Natural killer cell (primary cell): ENCODE measurements around the gene PPP2R5C. TPM values are rescaled to one million over a fixed set of nuclear protein-coding genes. Genes with fewer than 3 reads are reported as not detected.

ENCODE experiments used
- ATAC-seq, 3 donors: fragments of 150-1000 bp in 2 of 3; fragments of 200-7000 bp in 1 of 3; cut with Tn5 transposase; 1 replicate in 1 of 3; 2 replicates in 2 of 3; pipeline ENCODE4 v1.10.0; 2021; ENCODE audit warnings: mild to moderate bottlenecking in 2 of 3, moderate library complexity in 2 of 3
- DNase-seq, 2 donors: peaks; one replicate each; pipeline versions ENCODE4 v3.0.0 to v3.0.0-alpha.2; 2013 to 2021; ENCODE audit warnings: mixed read lengths in 1 of 2
- H3K27ac ChIP-seq: one replicate; pipeline ENCODE4 v1.5.1; 2013; ENCODE audit warnings: mild to moderate bottlenecking, low read length
- H3K27me3 ChIP-seq: one replicate; pipeline ENCODE4 v1.6.1; 2013; ENCODE audit warnings: low read length; ENCODE audit not compliant: control insufficient read depth, insufficient read depth
- H3K36me3 ChIP-seq: one replicate; pipeline ENCODE4 v1.6.1; 2013; ENCODE audit warnings: low read length; ENCODE audit not compliant: control insufficient read depth, insufficient read depth
- H3K4me1 ChIP-seq: one replicate; pipeline ENCODE4 v1.6.1; 2013; ENCODE audit warnings: low read length; ENCODE audit not compliant: control insufficient read depth, insufficient read depth
- H3K4me3 ChIP-seq: one replicate; pipeline ENCODE4 v1.5.1; 2013; ENCODE audit warnings: low read length
- H3K9me3 ChIP-seq: one replicate; pipeline ENCODE4 v1.6.1; 2013; ENCODE audit warnings: low read length; ENCODE audit not compliant: control insufficient read depth, insufficient read depth
- H3K27ac Mint-ChIP-seq, 2 donors: one replicate each; pipeline ENCODE4 v1.8.0; 2022; ENCODE audit warnings: mild to moderate bottlenecking in 2 of 2, mixed read lengths in 2 of 2, moderate library complexity in 1 of 2
- H3K27me3 Mint-ChIP-seq, 2 donors: one replicate each; pipeline ENCODE4 v1.8.0; 2022; ENCODE audit warnings: low read depth in 2 of 2, mixed read lengths in 2 of 2
- H3K36me3 Mint-ChIP-seq: one replicate; pipeline ENCODE4 v1.8.0; 2022; ENCODE audit warnings: mixed read lengths
- H3K4me1 Mint-ChIP-seq, 2 donors: one replicate each; pipeline ENCODE4 v1.8.0; 2022; ENCODE audit warnings: mixed read lengths in 2 of 2
- H3K4me3 Mint-ChIP-seq: one replicate; pipeline ENCODE4 v1.8.0; 2022; ENCODE audit warnings: mild to moderate bottlenecking, moderate library complexity, mixed read lengths
- H3K9me3 Mint-ChIP-seq, 2 donors: one replicate each; pipeline ENCODE4 v1.8.0; 2022; ENCODE audit warnings: mixed read lengths in 2 of 2
- CTCF ChIP-seq: fragments of 200-600 bp; IDR thresholded peaks from one replicate; pipeline ENCODE4 v1.8.0; 2022; ENCODE audit warnings: antibody characterized with exemption
- WGBS: methylation state at CpG from one replicate; pipeline ENCODE4 v1.1.7; 2013; ENCODE audit warnings: missing lambda C conversion rate; ENCODE audit not compliant: insufficient coverage; 5-methylcytosine and 5-hydroxymethylcytosine counted together
- intact Hi-C: fragments of 100-400 bp; cut with micrococcal nuclease; formaldehyde crosslinking; loops from one replicate; pipeline ENCODE4 v1.14.2; 2022
- total RNA-seq, 4 donors: library from RNA; stranded (reverse); fragments of 120-200 nt in 1 of 4; gene quantifications; one replicate each; pipeline versions ENCODE4 v1.2.3 to v1.2.4, GENCODE V29; 2013 to 2022

The PPP2R5C gene
- total RNA-seq, 3 donors from 2014 or later (not counting 1 experiment from before 2014, with no cell fraction given): 716 to 779 (median 736) TPM

- WGBS: 89% methylated on average over 4 of the region's 4 CpGs
- Mint-ChIP-seq H3K27me3 (peaks cover 0 to 2% of the 10 kb centered on the region in 2 donors), H3K4me3 (no peak overlapping the region), H3K27ac (peak overlapping the region in 1 of 2 donors; percentile 69), H3K4me1 (peaks cover 38 to 43% of the 10 kb centered on the region in 2 donors), H3K36me3 (no peaks in the 10 kb centered on the region), H3K9me3 (peaks cover 0 to 2% of the 10 kb centered on the region in 2 donors)
- Histone ChIP-seq H3K27me3 (no peaks in the 10 kb centered on the region), H3K9me3 (peaks cover 9% of the 10 kb centered on the region), H3K36me3 (no peaks in the 10 kb centered on the region), H3K4me1 (peaks cover 39% of the 10 kb centered on the region), H3K4me3 (no peak overlapping the region), H3K27ac (no peak overlapping the region)
- no peak for DNase-seq
- intact Hi-C loops: no loop called here
- no peak for TF ChIP-seq CTCF
- no peak for ATAC-seq
Measured at GRCh38 chr14:101736071-101736470, 25.4 kb upstream of the PPP2R5C start.

DNA sequence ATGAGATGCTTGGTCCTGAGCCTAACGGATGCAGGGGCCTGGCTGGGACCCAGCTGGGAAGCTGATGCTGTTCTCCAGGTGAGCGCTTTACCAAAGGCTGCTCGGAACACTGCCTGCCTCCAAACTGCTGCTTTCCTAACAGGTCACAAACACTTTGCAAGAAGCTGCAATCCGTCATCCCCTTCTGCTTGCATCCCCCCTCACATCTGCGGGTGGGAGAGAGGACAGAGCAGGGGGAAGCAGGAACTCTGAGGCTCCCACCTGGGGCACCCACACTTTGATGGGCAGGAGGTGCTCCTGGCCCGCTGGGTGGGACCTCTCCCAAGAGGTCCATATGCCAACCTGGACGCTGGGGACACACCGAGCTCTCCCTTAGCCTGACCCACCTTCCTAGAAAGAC lies 24.9 kb upstream of the PPP2R5C start:
- intact Hi-C loops: no loop called here
- Histone ChIP-seq H3K27me3 (no peaks in the 10 kb centered on the region), H3K9me3 (peaks cover 13% of the 10 kb centered on the region), H3K4me3 (no peak overlapping the region), H3K36me3 (no peaks in the 10 kb centered on the region), H3K27ac (no peak overlapping the region), H3K4me1 (peaks cover 34% of the 10 kb centered on the region)
- no peak for TF ChIP-seq CTCF
- Mint-ChIP-seq H3K4me3 (no peak overlapping the region), H3K9me3 (peaks cover 0 to 4% of the 10 kb centered on the region in 2 donors), H3K36me3 (peaks cover 5% of the 10 kb centered on the region), H3K27me3 (peaks cover 0 to 2% of the 10 kb centered on the region in 2 donors), H3K27ac (peak overlapping the region in 1 of 2 donors; percentile 74), H3K4me1 (peaks cover 32 to 38% of the 10 kb centered on the region in 2 donors)
- ATAC-seq (no peak), DNase-seq (no peak)
- WGBS: 92% methylated on average over 8 of the region's 8 CpGs

DNA sequence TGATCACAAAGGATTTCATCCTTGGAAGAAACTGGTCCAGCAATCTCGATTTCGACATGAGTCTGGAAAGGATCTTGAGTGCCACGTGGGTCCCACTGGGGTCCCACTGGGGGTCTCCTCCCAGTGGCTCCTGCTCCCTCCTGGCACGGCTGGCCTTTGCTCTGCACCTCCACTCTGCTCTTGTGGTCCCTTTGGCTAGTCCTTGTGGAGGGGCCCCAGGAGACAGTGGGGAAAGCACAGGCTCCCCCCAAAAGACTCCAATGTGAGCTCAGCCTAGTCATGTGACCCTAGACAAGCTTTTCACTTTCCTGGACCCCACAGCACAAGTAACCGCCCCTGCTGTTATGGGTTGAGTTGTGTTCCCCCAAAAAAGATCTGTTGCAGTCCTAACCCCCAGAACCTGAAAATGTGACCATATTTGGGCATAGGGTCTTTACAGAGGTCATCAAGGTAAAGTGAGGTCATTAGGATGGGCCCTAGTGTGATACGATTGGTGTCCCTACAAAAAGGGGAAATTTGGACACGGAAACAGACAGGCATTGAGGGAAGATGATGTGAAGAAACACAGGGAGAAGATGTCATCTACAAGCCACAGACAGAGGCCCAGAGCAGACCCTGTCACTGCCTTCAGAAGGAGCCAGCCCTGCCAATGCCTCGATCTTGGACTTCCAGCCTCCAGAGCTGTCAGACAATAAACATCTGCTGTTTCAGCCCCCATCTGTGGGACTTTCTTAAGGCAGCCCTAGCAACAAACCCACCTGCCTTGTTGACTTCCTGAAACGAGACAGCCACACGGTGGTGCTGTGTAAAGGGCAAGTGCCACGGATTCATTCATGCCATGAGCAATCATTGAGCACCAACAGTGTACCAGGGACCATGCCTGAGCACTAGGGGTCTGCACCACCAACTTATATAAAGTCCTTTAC lies 23.8 kb upstream of the PPP2R5C start:
- no peak for TF ChIP-seq CTCF
- peak; percentile 58 to 70 (median 64) for ATAC-seq
- intact Hi-C loops: no loop called here

More for the DNA sequence above, 23.8 kb upstream of the PPP2R5C start:
- DNase-seq: peak in 1 of 2 donors; percentile 68
- 68% methylated on average over 11 of the region's 11 CpGs for WGBS
- Histone ChIP-seq H3K4me1 (peaks cover 23% of the 10 kb centered on the region), H3K27me3 (no peaks in the 10 kb centered on the region), H3K9me3 (peaks cover 13% of the 10 kb centered on the region), H3K36me3 (no peaks in the 10 kb centered on the region), H3K4me3 (no peak overlapping the region), H3K27ac (no peak overlapping the region)
- Mint-ChIP-seq H3K4me3 (no peak overlapping the region), H3K27ac (peak overlapping the region in 1 of 2 donors; percentile 74), H3K36me3 (peaks cover 8% of the 10 kb centered on the region), H3K4me1 (peaks cover 28 to 33% of the 10 kb centered on the region in 2 donors), H3K27me3 (peaks cover 0 to 2% of the 10 kb centered on the region in 2 donors), H3K9me3 (peaks cover 0 to 7% of the 10 kb centered on the region in 2 donors)
